Astrocyte (in vitro differentiated cells and primary cell): ENCODE measurements around the gene GPD1.

Experiments
- EZH2 ChIP-seq: IDR thresholded peaks from 2 replicates; pipeline ENCODE4 v1.6.1; 2012; ENCODE audit warnings: mild to moderate bottlenecking, low read length, inconsistent platforms; ENCODE audit not compliant: insufficient read depth
- TF ChIP-seq, protein P1 (sequence below): IDR thresholded peaks from 2 replicates; pipeline ENCODE4 v1.5.1; 2011; ENCODE audit warnings: low read depth, mild to moderate bottlenecking, inconsistent platforms, low read length, moderate library complexity; ENCODE audit not compliant: insufficient read depth

DNA sequence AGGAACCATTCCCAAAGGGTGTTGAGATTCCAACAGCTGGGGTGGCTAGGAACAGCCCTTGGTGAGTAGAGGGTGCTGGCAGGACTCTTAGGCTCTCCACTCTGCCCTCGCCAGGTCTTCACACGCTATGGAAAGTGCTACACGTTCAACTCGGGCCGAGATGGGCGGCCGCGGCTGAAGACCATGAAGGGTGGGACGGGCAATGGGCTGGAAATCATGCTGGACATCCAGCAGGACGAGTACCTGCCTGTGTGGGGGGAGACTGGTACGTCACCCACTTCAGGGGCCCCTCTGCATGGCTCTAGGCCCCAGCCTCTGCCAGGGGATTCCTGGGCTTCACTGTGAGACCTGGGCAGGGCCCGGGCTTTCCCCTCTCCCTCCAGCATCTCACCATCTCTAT is 26.7 kb upstream of the GPD1 start:
- TF ChIP-seq, protein P1, sequence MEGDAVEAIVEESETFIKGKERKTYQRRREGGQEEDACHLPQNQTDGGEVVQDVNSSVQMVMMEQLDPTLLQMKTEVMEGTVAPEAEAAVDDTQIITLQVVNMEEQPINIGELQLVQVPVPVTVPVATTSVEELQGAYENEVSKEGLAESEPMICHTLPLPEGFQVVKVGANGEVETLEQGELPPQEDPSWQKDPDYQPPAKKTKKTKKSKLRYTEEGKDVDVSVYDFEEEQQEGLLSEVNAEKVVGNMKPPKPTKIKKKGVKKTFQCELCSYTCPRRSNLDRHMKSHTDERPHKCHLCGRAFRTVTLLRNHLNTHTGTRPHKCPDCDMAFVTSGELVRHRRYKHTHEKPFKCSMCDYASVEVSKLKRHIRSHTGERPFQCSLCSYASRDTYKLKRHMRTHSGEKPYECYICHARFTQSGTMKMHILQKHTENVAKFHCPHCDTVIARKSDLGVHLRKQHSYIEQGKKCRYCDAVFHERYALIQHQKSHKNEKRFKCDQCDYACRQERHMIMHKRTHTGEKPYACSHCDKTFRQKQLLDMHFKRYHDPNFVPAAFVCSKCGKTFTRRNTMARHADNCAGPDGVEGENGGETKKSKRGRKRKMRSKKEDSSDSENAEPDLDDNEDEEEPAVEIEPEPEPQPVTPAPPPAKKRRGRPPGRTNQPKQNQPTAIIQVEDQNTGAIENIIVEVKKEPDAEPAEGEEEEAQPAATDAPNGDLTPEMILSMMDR = no peak
- no peak for TF ChIP-seq EZH2
